GM19438 (cell line): ENCODE data around the gene CLRN1.

ENCODE experiments used
- ATAC-seq: cut with Tn5 transposase; IDR thresholded peaks from one replicate; pipeline ENCODE4 v1.9.1; 2021; ENCODE audit warnings: low read depth; ENCODE audit not compliant: unreplicated experiment

Gene CLRN1

GRCh38 chr3:150878996-150879575 is 93.4 kb downstream of the CLRN1 start:
- no peak for ATAC-seq

GRCh38 chr3:150878290-150878689 is 94.2 kb downstream of the CLRN1 start:
- no peak for ATAC-seq

- ATAC-seq = no peak
Observed at GRCh38 chr3:150877303-150877702, 95.2 kb downstream of the CLRN1 start.

- no peak for ATAC-seq
Observed at GRCh38 chr3:150876611-150877265, 95.8 kb downstream of the CLRN1 start.
